Measurements from ENCODE around the gene KLHDC10. TPM values are rescaled to one million over a fixed set of nuclear protein-coding genes. Genes with fewer than 3 reads are reported as not detected.
A peak's percentile ranks its signal among the peaks of the same experiment; 100 is the strongest.

KLHDC10 gene
- total RNA-seq, 2 donors from 2014 or later: 11.5 to 14.9 TPM

DNA sequence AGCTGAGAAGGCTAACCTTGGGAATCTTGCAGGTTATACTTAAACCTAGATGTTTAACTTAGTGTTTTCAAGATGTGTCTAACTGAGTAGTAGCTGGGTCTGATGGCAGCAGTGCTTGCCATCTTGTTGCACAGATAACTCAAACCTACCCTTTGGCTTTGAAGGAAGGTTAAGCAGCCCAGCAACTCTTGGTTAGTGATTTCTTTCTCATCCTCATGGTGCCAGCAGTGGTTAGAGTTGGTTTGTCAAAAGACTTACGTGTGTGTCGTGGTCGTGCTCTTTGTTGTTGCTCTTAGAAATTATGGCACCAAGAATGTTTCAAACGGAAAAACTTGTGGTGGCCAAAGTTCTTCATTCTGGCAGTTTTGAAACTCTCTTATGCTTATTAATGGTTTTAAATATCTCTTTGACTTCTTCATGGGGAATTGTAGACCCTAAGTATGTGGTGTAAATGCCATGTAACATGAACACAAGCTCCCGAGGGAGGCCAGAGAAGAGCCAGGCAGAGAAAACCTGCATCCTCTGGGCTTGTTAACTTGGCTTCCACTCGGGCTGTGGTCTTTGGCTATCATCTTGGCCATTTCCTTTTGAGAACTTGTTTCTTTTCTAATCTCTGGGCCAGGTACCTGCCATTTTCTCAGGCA, 61.0 kb downstream of the KLHDC10 start:
- ATAC-seq (no peak), DNase-seq (ENCODE audit: low spot score in 2 of 2) (no peak)
- Mint-ChIP-seq H3K36me3 (peaks cover 4 to 18% of the 10 kb centered on the region in 2 donors), H3K27ac (no peak overlapping the region), H3K9me3 (no peaks in the 10 kb centered on the region)

DNA sequence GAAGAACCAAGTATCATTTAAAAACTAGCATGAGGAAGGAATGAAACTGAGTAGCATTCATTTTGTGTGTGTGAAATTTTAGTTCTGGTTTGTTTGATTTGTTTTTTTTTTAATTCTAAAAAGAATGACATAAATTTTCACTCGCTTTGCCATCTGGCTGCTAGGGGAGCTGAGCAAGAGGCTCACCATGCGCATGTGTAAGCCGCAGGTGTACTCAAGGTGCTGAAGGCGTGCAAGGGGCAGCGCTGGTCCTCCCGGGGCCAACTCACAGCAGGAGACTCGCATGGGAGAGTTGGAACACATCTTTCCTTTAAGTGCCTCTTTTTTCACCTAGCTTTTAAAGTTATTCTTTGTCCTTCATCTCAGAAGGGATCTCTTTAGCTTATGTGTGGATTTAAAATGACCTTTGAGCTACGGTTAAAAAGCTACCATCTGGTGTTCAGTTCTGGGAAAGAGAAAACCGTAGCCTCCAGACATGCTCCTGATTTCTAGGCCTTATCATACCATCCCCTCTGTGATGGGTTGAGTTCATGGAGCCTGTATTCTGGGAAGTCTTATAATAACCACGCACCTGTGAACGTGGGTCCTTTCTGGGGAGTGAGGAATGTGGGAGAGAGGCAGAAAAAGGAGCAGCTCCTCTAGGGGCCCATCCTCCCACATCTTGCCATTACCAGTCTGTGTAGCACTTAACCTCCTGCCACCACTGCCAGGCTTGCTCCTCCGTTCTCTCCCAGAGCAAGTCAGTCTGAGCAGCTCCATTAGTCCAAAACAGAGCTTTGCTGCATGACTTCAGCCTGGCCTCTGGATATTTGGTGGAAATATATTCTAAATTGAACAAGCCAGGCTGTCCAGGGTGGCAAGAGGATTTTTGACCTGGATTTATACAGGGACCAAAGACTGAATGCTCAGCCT, 61.9 kb downstream of the KLHDC10 start:
- no peak overlapping the region for H3K27ac Mint-ChIP-seq
- peaks cover 4 to 12% of the 10 kb centered on the region in 2 donors for H3K36me3 Mint-ChIP-seq
- ATAC-seq (no peak), DNase-seq (ENCODE audit: low spot score in 2 of 2) (no peak)
- H3K9me3 Mint-ChIP-seq: no peaks in the 10 kb centered on the region

- Mint-ChIP-seq H3K9me3 (no peaks in the 10 kb centered on the region), H3K36me3 (peaks cover 4 to 19% of the 10 kb centered on the region in 2 donors), H3K27ac (no peak overlapping the region)
- no peak for DNase-seq (ENCODE audit: low spot score in 2 of 2)
- ATAC-seq: no peak
Measured at GRCh38 chr7:130133029-130133782, 62.9 kb downstream of the KLHDC10 start.

DNA sequence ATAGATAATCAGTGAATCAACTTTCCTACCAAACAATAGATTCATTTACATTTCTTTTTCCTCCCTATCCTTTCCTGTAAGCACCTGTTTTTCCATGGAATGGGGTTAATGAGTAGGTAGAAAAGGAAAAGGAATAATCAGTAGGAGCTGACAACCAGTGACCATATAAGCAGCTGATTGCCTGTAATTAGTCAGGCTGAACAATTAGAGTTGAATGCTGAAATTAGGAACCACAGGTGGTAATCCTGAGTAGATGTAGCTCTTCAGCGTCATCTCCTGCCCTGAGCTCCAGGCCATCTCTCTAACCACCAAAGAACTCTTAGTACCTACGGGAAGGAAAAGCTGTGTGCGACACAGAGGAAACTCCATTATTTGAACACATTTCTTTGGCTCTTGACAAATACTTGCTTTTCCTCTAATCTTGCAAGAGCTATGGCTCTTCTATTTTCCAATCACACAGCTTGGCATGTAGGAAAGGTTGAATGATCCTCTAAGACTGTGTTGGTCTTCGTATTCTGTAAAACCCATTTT, 63.8 kb downstream of the KLHDC10 start:
- Mint-ChIP-seq H3K9me3 (no peaks in the 10 kb centered on the region), H3K36me3 (peaks cover 4 to 19% of the 10 kb centered on the region in 2 donors), H3K27ac (no peak overlapping the region)
- no peak for ATAC-seq
- no peak for DNase-seq (ENCODE audit: low spot score in 2 of 2)

DNA sequence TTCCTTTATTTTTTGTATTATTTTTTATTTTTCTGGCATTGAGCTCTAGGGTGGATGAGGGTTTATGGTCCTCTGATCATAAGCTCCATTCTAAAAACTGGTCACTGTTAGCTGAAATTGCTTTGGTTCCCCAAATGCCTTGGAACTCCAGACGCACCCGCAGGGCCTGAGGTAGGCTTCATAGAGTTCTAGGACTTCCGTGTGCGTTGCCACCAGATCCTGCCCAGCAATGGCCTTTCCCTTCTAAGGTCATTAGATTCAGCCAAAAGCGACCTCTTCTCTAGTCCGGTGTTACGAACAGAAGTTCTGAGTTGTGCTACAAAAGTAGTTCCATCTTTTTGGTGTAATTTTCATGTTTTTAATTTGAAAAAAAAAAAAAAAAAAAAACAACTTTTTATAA, 64.4 kb downstream of the KLHDC10 start:
- DNase-seq (ENCODE audit: low spot score in 2 of 2) (no peak), ATAC-seq (no peak)
- peaks cover 4 to 19% of the 10 kb centered on the region in 2 donors for H3K36me3 Mint-ChIP-seq
- no peak overlapping the region for H3K27ac Mint-ChIP-seq
- no peaks in the 10 kb centered on the region for H3K9me3 Mint-ChIP-seq

- Mint-ChIP-seq H3K27ac (no peak overlapping the region), H3K36me3 (peaks cover 2 to 16% of the 10 kb centered on the region in 2 donors), H3K9me3 (no peaks in the 10 kb centered on the region)
- ATAC-seq (no peak), DNase-seq (ENCODE audit: low spot score in 2 of 2) (no peak)
Measured at GRCh38 chr7:130135208-130136205, 65.2 kb downstream of the KLHDC10 start.

DNA sequence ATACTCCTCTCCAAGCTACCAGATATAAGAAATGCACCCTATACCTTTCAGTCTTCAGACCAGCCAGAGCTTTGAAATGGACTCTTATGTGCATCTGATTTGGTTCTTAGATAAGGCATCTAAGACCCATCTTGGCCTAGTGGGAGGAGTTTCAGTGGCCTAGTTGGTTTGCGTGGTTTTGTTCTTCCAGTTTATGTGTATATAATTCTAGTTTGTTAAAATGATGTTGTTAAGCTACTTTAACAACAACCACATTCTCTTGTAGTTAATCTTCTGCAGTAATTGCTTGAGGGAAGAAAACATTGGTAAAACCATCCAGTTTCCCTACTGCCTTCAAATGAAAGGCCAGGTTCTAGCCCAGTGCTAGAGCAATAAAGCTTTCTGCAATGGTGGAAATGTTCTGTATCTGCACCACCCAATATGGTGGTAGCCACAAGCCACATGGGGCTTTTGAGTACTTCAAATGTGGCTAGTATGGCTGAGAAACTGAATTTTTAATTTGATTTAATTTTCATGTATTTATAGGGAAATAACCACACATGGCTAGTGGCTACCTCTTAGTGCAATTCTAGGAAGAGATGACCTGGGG, 66.3 kb downstream of the KLHDC10 start:
- H3K36me3 Mint-ChIP-seq: peaks cover 0 to 13% of the 10 kb centered on the region in 2 donors
- no peak for ATAC-seq
- DNase-seq (ENCODE audit: low spot score in 2 of 2): no peak
- H3K9me3 Mint-ChIP-seq: no peaks in the 10 kb centered on the region
- no peak overlapping the region for H3K27ac Mint-ChIP-seq

DNA sequence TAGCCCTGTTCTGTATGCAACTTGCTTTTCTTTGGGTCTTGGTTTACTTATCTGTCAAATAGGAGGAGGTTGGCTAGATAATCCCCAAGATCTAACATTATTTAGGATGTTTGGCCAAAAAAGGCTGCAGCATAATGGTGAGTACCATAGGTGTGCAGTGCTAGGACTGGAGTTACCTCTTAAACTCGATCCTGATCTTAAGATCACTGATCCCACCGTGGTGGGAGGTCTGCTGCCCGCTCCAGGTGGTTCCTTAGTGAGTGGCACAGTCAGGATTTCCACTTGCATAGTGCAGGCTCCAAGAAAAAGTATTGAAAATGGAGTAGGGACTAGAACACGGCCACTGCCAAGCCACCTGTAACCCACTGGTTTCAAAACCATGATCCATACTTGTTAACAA, 66.9 kb downstream of the KLHDC10 start:
- Mint-ChIP-seq H3K27ac (no peak overlapping the region), H3K36me3 (peaks cover 0 to 13% of the 10 kb centered on the region in 2 donors), H3K9me3 (no peaks in the 10 kb centered on the region)
- no peak for DNase-seq (ENCODE audit: low spot score in 2 of 2)
- no peak for ATAC-seq

- H3K36me3 Mint-ChIP-seq: peaks cover 0 to 13% of the 10 kb centered on the region in 2 donors
- H3K27ac Mint-ChIP-seq: no peak overlapping the region
- DNase-seq (ENCODE audit: low spot score in 2 of 2): no peak
- ATAC-seq: no peak
- H3K9me3 Mint-ChIP-seq: no peaks in the 10 kb centered on the region
Measured at GRCh38 chr7:130139193-130139960, 69.0 kb downstream of the KLHDC10 start.

DNA sequence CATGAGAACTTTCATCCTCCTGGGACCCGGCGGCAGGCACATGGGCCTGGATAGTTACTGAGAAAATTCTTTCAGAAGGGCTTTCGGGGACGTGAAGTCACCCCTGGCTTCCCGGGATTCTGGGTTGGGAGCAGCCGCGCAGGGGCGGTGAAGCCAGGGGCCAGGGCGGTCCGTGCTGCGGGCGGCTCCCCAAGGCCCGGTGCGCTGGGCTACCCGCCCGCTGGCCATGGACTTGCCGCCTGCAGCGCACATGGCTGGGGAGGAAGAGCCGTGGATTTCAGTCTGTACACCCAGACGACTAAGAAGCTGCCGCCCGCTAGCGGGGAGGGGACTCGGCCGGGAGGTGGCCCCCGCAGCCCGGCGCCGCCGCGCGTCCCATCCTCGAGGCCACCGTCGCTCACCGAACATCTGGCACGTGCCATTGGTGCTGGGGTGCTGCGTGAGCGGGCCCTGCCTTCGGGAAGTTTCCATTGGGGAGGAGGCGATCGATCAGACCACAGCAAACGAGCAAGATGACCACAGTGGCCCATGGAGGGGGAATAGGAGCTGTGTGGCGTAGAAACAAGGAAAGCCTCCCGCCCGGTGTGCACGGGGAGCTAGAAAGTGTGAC, 70.3 kb downstream of the KLHDC10 start:
- DNase-seq (ENCODE audit: low spot score in 2 of 2): no peak
- no peak for ATAC-seq
- peaks cover 0 to 11% of the 10 kb centered on the region in 2 donors for H3K36me3 Mint-ChIP-seq
- H3K27ac Mint-ChIP-seq: no peak overlapping the region
- H3K9me3 Mint-ChIP-seq: no peaks in the 10 kb centered on the region

DNA sequence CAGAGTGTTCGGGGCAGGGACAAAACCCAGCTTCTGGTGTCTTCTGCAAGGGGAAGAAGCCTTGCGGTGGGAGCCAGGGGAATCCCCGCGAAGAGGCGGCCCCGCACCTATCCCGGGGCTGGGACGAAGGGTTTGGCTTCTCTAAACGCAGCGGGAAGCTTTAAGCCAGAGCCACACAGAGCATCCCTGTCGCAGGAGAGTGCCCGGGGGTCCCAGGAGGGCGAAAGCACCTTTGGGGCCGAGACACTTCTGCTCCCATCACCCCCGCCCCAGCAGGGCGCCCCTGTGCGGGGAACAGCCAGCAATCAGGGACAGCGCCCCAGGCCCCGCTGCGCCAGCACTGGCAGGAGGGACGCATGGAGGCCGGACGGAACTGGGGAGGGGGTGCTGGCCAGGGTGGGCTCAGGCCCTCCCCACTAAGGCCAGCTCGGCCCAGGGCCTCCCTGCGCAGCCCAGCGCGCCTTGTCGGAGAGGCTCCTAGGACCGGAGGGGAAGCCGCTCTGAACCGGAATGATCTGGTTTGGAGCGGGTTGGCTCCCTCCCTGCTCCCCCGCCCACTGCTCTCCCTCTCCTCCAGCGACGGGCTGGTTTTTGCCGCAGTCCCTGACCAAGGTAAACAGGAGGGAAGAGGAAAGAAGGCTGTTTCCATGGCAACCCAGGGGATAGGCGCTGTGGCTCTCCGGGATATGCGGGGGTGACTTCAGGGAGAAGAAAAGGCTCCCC, 71.0 kb downstream of the KLHDC10 start:
- Mint-ChIP-seq H3K27ac (peak overlapping the region in 1 of 2 donors; percentile 74), H3K9me3 (no peaks in the 10 kb centered on the region), H3K36me3 (peaks cover 0 to 7% of the 10 kb centered on the region in 2 donors)
- DNase-seq (ENCODE audit: low spot score in 2 of 2) (no peak), ATAC-seq (peak; percentile 64 to 71)

GRCh38 chr7:130141884-130142653, 71.7 kb downstream of the KLHDC10 start:
- H3K36me3 Mint-ChIP-seq: peaks cover 0 to 7% of the 10 kb centered on the region in 2 donors
- ATAC-seq: no peak
- no peaks in the 10 kb centered on the region for H3K9me3 Mint-ChIP-seq
- DNase-seq (ENCODE audit: low spot score in 2 of 2): no peak
- peak overlapping the region in 1 of 2 donors; percentile 74 for H3K27ac Mint-ChIP-seq

DNA sequence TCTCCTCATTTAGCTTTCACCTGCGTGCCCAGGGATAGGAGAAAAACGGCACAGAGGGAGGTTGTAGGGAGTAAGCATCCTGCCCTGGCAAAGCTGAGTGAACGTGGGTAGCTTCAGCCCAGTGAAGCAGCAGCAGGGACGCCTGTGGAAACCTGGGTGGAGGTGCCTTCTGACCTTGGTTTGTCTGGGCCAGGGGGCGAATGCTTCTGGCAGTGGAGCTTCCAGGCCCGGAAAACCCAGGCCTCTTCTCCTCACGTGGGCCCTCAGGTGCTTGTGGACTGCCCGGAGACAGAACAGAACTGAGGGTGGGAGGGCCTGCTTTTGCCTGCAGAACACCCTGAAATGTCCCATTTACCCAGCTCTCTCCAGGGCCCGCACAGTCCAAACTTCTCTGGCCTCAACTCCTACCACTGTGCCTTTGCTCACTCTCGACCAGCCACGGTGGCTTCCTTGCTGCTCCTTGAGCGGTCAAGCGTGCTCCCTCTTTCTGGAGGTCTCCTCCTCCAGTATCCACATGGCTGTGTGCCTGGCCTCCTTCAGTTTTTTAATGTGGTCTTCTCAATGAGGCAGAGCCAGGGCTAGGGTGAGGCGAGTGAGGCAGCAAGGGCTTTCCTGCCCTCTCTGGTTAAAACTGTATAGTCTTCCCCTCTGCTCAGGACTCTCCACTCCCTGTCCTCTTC, 72.5 kb downstream of the KLHDC10 start:
- no peak for DNase-seq (ENCODE audit: low spot score in 2 of 2)
- no peak for ATAC-seq
- Mint-ChIP-seq H3K9me3 (no peaks in the 10 kb centered on the region), H3K36me3 (peaks cover 0 to 4% of the 10 kb centered on the region in 2 donors), H3K27ac (no peak overlapping the region)

All from activated naive CD4-positive, alpha-beta T cell treated with anti-CD3 and anti-CD28 coated beads, Interleukin-2, amount 50 U/mL, for 72 hours (primary cell).